ENCODE results near the gene RBM45.
A peak's percentile ranks its signal among the peaks of the same experiment; 100 is the strongest.
"Not testable (repeated sequence)": the region's sequence is repeated elsewhere in the genome, so short reads cannot be mapped to it uniquely, and the experiment has no call there.

The RBM45 gene, protein sequence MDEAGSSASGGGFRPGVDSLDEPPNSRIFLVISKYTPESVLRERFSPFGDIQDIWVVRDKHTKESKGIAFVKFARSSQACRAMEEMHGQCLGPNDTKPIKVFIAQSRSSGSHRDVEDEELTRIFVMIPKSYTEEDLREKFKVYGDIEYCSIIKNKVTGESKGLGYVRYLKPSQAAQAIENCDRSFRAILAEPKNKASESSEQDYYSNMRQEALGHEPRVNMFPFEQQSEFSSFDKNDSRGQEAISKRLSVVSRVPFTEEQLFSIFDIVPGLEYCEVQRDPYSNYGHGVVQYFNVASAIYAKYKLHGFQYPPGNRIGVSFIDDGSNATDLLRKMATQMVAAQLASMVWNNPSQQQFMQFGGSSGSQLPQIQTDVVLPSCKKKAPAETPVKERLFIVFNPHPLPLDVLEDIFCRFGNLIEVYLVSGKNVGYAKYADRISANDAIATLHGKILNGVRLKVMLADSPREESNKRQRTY
- 7.5 to 16.3 reads per million in 2 donors for total RNA-seq

DNA sequence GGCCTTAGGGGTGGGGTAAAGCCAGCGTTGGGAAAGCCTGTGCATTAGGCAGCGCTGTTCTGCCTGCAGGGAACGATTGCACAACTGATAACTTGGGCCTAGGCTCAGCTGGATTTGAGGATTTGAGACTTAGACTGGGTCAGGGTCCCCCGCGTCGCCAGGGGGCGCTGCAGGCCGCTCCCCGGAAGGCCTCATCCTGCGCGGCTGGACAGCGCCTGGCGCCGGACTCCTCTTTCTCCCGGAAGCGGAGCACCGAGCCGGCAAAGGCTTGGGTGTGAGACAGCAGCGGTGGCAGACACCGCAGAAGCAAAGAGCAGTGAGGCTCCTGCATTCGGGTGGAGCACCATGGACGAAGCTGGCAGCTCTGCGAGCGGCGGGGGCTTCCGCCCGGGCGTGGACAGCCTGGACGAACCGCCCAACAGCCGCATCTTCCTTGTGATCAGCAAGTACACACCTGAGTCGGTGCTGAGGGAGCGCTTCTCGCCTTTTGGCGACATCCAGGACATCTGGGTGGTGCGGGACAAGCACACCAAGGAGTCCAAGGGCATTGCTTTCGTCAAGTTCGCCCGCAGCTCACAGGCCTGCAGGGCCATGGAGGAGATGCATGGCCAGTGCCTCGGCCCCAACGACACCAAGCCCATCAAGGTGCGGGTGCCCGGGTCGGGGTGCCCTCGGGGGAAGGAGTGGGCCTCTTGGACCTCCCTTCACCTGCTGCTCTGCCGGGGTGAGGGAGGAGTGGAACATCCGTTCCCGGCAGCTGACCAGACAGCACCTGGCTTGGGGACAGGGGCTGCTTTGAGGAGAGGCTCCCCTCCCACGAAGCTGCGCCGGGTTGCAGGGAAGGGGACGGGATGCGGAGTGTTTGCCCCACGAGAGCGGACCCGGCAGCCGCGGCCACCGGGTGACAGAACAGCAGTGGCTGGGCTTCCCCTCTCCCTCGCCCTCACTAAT lies at the start of gene RBM45:
Gene RBM45, plus strand, starts transcription at position 236 of the 951 bp plus-strand sequence. Its CDS starts 110 bp downstream, at position 346.
- peak; percentile 65 to 89 (median 75) for DNase-seq

DNA sequence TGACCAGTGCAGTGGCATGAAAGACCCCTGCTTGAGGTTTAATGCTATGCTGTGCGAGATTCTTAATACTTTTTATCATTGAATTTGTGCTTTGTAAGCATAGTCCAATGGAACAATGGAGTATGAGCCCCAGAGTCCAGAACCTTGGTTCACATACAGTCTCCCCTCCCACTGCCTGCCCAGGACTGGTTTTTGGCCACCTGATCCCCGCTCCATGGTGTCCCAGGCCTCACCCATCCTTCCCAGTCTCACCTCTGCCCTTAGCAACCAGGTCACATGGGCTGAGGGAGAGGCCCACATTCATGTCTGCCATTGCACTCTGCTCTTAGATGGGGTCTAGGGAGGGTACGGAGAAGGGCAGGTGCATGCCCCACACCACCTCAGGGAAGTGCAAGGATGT lies 45.9 kb upstream of the RBM45 start:
- no peak for DNase-seq

DNA sequence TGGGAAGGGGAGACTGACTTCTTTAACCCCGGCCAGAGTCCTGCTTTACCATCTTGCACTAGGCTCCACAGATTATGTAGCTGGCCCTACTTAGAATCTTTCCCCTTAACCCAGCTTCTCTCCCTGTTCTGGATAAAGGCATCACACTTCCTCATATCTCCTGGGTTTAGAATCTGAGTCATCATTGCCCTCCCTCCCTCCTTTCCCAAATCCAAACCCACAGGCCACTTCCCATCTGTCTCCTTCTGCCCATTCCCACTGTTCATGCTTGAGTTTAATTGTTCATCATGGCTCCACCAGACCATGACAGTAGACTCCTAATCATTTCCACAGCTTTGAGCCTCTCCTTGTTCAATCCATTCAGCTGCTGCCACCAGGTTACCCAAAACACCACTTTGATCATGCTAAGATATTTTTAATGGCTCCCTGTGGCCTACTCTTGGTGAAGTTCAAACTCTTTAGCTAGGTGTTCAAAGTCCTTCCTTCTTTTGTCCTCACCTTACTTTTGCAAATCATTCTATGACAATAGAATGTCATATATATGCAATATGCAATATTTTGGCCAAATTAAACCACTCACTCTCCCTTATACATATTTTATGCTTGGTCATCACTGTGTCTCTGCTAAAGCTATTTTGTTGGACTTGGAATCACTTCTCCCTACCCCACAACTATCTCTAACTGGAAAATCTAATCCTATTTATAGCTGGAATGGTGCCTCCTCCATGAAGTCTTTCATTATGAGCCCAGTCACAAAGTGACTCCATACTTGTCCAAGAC lies 45.2 kb upstream of the RBM45 start:
- DNase-seq = no peak

DNA sequence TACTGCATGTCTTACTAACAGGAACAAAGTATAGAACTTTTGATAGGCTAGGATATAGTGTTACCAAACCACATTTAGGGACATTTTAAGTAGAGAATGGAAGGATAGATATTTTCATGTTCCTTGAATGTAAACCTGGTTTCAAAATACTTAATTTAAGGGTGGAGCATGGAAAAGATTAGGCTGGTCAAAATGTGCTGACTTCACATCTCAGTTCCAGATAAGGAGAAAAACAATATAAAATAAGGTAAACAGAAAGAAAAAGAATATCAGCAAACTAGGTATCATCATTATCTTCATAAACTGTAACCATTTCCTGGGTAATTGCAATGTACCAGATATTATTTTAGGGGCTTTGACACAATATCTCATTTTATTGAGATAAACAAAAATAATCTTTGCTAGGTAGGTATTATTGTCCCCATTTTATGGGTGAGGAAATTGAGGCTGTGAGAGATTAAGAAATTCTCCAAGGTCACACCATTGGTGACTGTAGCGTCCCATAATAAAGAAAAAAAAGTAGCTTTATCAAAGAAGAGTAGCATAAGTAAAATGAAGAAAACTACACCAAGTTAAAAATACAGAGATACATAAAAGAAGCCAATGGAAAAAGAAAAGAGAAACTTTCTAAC lies 43.3 kb upstream of the RBM45 start:
- DNase-seq = no peak

DNA sequence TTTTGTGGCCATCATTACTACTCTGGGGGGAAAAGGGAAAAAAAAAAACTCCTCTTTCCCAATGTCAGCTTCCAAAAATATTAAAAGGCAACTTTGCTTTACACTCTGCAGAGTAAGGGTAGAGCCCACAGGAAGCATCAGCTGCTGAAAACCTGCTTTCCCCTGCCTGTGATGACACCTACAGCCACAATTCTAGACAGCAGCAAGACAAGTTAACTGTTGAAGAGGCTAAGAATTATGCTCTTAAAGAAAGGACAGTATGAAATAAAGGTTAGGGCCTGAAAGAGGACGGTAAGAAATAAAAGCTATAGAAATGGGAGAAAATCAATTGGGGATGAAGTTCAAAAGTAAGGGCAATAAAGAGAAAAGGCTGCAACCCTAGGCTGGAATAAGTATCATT lies 42.7 kb upstream of the RBM45 start:
- DNase-seq = no peak

DNA sequence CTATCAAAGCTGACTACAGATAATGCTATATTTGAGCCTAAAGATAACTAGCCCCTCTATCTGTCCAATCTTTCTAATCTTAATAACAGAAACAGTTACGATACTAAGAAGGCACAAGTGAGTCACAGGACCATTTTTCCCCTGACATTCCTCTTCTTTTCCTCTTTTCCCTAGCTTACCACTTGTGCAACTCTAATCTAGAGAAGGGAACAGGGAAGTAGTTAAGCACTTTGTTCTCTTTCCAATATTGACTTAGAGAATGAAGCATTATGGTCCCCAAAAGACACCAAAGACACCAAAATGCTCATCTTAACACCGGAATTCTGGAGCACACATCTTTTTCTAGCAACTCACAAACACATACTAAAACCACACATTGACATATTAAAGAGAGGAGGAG lies 41.4 kb upstream of the RBM45 start:
- no peak for DNase-seq

DNA sequence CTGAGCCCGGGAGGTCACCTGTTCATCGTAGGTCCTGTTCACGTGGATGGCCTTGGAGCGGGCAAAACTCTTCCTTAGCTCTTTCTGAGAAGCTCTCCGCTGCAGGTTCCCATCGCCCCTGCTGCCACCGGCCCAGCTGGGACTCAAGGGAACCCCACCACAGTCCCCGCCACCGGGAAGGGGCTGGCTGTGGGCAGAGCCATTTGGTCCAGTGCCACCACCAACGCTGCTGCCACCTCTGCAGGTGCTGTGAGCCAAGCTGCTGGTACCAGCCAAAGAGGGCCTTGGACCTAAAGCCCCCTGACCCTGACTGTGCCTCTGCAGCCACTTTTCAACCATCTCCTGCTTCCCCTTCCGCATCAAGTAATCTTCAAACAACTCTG lies 40.2 kb upstream of the RBM45 start:
- DNase-seq = no peak

DNA sequence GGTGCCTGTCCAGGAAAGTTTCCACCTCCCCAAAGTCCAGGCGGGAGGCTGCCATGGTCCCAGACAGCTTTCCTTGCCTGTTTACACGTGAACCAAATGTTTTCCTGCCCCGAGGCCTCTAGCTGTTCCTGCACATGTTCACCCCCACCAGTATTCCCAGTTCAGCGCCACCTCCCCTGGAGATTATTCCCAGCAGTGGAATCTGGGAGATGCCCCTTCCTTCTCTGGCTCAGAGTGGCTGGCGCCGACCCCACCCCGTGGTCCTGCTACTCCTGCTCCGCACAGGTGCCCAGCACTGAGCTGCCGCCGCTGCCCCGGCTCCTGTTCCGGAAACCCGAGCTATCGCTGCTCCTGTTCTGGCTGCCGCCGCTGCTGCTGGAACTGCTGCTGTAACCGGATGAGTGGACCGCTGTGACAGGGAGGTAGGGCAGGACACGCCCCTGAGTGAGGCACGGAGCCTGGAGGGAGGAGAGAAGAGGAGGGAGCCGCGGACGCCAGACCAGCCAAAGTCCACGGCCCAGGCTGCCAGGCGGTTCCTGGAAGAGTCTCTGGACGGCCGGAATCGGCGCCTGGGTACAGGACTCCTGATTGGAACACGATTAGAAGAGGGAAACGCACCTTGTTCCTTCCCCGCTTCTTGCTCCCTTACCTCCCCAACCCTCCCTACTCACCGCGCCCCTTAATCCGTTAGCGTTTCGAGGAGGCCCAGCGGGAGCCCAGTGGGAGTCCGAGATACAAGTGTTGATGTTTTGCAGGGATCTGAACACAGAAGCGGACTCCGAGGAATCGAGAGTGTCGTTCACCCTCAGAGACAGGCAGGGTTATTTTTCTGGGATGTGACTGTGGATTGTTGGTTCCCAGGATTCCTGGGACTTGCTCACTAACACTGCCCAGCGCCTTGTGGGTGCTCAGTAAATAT lies 39.6 kb upstream of the RBM45 start, which contains the start of gene PDE11A:
Gene PDE11A, minus strand, starts transcription at position 395 of the 919 bp plus-strand sequence. Its CDS starts 340 bp downstream, at position 55.
- peak in 2 of 5 experiments; percentile 2 to 59 for DNase-seq

DNA sequence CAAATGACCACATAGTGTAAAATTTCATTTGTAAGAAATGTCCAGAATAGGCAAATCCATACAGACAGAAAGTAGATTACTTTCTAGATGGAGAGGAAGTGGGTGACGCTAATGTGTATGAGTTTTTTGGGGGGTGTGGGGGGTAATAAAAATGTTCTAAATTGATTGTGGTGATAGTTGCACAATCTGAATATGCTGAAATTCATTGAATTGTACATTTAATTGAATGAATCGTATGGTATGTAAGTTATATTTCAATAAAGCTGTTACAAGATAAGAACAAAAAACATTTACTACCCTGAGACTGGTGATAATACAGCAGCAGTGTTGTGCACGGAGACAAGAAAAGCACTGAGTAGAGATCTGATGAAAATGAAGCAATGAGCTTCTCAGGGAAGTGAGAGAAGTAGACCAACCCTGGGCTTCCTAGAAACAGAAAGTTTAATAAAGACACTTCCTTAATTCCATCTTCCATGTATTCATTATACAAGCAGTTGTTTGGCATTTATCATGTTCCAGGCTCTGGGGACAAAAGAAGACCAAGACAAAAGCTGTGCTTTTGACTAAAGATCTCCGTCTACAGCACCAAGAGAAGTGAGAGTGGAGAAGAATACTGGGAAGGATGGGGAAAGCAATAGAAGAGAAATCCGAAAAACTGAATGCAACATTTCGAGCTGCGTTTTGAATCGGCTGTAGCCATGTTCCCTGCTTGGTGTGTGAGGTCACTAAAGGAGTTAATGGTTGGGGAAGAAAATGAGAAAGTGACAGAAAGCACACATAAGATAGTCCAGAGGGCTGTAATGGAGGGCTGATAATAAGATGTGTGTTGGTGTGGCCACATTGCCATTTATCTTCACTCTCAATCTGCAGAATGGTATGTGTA lies 37.9 kb upstream of the RBM45 start:
- peak in 1 of 5 experiments; percentile 6 for DNase-seq

DNA sequence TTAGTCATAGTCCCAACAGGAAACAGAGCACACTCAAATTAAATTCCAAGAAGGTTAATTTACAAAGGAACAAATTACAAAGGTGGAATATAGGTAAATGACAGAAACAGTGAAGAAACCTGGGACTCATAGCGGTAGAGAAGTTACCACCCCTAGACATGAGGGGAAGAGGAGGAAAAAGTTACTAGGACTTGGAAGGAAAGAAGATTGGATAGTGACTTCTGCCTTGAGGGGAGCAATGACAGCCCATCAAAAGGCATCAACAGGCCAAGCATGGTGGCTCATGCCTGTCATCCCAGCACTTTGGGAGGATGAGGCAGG lies 37.3 kb upstream of the RBM45 start:
- DNase-seq = no peak

DNA sequence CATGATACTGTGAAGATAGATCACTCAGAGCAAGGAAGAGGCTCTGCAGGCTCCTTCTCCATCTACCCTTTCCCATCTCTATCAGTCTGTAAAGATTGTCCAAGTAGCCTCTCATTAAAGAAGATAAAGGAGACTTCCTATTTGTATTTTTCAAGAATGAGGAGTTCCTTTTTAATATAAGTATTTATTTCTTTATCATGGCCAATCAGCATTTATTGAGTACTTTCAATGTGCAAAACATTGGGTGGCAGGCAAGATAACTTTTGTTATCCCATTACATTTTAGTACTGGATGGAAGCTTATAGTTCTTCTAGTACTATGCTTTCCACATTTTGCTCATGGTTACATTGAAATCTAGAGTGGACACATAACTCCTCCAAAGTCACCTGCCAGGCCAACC lies 36.1 kb upstream of the RBM45 start:
- no peak for DNase-seq

DNA sequence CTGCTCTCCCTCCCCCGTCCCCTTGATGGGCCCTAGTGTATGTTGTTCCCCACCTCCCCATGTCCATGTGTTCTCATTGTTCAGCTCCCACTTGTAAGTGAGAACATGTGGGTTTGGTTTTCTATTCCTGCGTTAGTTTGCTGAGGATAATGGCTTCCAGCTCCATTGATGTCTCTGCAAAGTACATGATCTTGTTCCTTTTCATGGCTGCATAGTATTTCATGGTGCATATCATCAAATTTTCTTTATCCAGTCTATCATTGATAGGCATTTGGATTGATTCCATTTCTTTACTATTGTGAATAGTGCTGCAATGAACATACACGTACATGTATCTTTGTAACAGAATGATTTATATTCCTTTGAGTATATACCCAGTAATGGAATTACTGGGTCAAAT lies 33.0 kb upstream of the RBM45 start:
- not testable (repeated sequence) for DNase-seq

DNA sequence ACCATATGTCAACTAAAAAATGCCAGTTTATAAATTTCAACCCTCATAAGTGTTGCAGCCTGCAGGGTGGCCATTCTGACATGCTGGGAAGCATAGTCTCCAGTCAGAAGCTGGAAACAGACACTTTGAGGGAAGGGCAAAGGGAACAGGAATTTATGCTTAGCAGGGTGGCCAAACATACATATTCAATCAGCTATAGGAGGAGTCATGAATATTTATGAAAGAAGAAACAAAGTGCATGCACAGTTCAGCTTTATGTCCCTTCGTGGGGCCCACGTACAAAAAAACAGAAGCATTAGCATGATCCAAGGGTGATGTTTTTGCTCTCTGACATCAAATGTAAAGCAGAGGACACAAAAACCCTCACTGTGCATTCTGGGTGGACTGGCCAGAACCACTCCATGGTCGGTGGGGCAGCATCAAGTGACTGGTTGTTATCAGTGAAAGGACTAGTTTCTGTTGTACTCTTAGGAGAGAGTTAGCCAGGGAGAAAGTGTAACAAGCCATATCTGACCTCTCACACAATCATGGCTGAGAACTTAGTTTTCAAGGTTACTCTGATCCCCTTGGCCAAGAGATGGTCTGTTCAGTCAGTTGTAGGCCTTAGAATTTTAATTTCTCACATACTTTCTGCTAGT lies 29.7 kb upstream of the RBM45 start:
- no peak for DNase-seq

DNA sequence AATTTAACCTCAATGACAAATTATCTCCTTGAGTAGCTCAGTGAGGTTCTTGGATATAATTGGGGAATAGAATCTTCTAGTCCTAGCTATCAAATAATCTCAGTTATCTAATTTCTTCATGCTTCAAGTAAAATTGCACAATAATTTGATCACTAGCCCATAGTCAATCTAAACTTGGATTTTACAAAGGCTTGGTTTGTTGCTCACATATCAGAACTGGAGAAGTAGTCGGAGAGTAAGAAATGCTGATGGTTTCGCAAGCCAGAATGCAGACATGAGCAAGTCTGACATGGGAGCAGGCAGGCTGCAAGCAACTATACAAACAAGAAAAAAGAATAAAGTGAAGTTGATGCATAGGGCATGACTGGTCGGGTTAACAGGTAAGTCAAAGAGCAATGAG lies 28.0 kb upstream of the RBM45 start:
- no peak for DNase-seq

DNA sequence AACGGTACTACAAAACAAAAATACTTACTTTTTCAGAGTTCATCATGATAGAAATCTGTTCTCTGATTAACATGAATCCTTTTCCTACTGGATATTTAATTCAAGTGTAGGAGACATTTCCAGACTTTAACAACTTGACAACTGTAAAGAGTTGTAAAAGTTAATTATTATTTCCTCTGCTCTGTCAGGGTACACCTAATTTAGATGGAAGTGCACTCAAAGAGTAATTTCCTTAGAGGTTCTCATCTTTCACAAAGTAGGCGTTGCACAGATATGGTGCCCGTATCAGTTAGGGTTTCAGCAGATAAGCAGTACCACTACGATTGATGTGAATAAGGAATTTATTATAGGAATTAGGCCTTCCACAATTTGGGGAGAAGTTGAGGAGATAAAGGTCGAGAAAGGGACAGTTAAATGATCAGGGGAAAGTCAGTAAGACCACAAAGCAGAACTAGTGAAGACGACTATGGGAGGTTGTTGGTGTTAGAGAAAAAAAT lies 23.4 kb upstream of the RBM45 start:
- no peak for DNase-seq

DNA sequence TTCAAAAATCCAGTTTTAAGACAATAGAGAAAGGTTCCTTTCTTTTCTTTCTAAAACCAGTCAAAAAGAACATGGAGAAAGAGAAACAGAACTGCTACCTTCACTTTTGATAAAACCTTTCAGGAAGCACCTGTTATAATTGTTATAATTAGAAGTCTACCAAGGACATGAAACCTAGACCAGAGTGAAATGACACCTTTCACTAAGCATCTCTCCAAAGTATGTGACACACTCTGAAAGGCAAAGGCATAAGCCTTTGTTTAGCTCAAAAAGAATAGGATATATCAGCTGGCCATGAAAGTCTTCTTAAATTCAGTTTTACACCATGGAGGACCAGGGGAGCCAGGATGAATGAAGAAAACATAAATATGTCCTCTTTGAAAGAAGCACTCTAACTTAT lies 18.8 kb upstream of the RBM45 start:
- DNase-seq = no peak

DNA sequence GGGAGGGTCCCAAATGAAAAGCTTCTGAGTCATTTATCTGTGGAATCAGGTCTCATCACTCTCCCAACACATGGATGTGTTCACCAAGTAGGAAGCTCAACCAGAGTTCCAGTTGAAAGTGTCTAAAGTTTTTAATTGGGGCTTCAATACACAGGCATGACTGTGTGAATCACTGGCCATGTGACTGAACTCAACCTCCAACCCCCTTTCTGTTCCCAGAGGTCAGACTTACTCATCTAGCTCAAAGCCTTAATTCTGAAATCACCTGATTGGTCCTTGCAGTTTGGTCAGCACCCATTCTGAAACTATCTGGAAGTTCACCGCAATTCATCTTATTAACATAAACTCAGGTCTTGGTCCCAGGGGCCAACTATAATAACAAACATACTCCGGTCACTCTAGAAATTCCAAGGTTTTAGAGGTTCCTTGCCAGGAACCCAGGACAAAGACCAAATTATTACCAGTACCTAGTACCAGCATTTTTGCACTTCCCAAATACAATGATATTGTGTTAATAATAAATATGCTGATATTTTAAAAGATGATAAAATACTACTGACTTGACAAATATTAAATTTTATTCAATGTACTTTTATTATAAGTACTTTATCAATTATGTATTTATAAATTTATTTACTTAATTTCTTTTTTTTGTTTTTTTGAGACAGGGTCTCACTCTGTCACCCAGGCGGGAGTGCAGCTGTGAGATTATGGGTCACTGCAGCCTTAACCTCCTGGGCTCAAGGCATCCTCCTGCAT lies 10.7 kb upstream of the RBM45 start:
- DNase-seq = no peak

DNA sequence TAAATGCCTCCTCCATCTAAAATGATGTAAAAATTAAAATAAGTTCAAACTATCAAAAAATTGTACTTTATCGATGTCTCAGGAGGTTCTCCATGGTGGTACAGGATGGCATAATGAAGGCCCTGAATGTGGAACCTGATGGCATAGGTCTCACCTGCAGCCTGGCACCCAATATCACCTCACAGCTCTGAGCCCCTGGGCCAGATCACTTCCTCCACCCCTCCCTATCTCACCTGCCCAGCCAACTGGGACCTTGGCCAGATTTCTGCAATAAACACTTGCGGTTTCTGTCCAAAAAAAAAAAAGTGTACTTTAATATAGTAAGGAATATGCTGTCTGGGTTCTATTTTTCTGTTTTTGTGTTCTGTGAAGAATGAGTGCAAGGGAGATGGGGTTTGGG lies 6.7 kb upstream of the RBM45 start:
- no peak for DNase-seq

DNA sequence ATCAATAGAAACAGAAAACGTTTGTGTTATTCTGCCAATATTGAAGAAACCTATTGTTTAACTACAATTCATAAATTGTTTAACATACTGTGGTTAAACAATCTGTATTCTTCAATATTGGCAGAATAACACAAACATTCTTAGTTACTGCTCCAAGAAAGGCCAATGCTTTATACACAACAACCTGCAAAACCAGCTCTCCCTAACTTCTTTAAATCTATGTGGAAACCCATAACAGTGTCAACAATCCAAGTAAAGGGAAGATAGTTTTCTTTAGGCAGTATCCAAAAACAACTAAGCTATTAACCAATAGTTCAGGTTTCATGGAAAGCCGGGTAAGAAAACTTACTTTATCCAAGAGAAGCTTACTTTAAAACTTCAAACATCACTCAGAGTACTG lies 6.2 kb upstream of the RBM45 start:
- DNase-seq = no peak

Measured in T-helper 2 cell (primary cell).